ENCODE measurements around the gene NOL4L. TPM values are rescaled to one million over a fixed set of nuclear protein-coding genes. Genes with fewer than 3 reads are reported as not detected.

The NOL4L gene
- total RNA-seq, 1 donor from 2014 or later = 90.6 TPM

GRCh38 chr20:32558526-32558925 is 26.6 kb downstream of the NOL4L start:
- peak overlapping the region; percentile 47 for H3K27ac Mint-ChIP-seq
- H3K36me3 Mint-ChIP-seq = peaks cover 12% of the 10 kb centered on the region
- peaks cover 30% of the 10 kb centered on the region for H3K4me1 Mint-ChIP-seq
- no peak for DNase-seq (ENCODE audit: low spot score in 2 of 2, unreplicated experiment in 2 of 2)
- peaks cover 4% of the 10 kb centered on the region for H3K9me3 Mint-ChIP-seq
- no peak overlapping the region for H3K4me3 Mint-ChIP-seq
- no peaks in the 10 kb centered on the region for H3K27me3 Mint-ChIP-seq (ENCODE audit: low read depth)
- TF ChIP-seq, protein P1, sequence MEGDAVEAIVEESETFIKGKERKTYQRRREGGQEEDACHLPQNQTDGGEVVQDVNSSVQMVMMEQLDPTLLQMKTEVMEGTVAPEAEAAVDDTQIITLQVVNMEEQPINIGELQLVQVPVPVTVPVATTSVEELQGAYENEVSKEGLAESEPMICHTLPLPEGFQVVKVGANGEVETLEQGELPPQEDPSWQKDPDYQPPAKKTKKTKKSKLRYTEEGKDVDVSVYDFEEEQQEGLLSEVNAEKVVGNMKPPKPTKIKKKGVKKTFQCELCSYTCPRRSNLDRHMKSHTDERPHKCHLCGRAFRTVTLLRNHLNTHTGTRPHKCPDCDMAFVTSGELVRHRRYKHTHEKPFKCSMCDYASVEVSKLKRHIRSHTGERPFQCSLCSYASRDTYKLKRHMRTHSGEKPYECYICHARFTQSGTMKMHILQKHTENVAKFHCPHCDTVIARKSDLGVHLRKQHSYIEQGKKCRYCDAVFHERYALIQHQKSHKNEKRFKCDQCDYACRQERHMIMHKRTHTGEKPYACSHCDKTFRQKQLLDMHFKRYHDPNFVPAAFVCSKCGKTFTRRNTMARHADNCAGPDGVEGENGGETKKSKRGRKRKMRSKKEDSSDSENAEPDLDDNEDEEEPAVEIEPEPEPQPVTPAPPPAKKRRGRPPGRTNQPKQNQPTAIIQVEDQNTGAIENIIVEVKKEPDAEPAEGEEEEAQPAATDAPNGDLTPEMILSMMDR (IDR thresholded peaks at IDR 0.05; ENCODE audit: unreplicated experiment) = no peak

DNA sequence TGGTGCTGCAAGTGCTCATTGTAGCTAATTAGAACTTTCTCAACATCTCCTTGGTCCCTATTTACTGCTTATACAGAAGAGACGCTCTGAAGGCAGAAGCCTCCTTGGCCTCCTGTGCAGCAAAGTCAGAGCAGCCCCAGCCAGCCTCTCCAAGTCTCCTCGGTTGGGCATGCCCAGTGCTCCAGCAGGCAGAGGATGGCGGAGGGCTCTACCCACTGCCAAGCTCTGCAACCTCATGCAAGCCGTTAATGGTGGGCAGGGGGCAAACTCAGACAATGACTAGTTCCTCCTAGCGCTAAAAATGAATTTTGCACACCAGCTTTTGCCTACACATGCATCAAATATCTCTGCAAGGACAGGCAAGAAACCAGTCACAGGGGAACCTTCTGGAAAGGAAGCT is 27.8 kb downstream of the NOL4L start:
- peaks cover 27% of the 10 kb centered on the region for H3K4me1 Mint-ChIP-seq
- peaks cover 4% of the 10 kb centered on the region for H3K9me3 Mint-ChIP-seq
- TF ChIP-seq, protein P1 (IDR thresholded peaks at IDR 0.05; ENCODE audit: unreplicated experiment) = no peak
- H3K4me3 Mint-ChIP-seq = no peak overlapping the region
- no peaks in the 10 kb centered on the region for H3K27me3 Mint-ChIP-seq (ENCODE audit: low read depth)
- peaks cover 14% of the 10 kb centered on the region for H3K36me3 Mint-ChIP-seq
- DNase-seq (ENCODE audit: low spot score in 2 of 2, unreplicated experiment in 2 of 2) = no peak
- no peak overlapping the region for H3K27ac Mint-ChIP-seq

GRCh38 chr20:32556312-32557184 is 28.6 kb downstream of the NOL4L start:
- Mint-ChIP-seq H3K27ac (no peak overlapping the region), H3K4me3 (no peak overlapping the region)
- DNase-seq (ENCODE audit: low spot score in 2 of 2, unreplicated experiment in 2 of 2) = no peak

DNA sequence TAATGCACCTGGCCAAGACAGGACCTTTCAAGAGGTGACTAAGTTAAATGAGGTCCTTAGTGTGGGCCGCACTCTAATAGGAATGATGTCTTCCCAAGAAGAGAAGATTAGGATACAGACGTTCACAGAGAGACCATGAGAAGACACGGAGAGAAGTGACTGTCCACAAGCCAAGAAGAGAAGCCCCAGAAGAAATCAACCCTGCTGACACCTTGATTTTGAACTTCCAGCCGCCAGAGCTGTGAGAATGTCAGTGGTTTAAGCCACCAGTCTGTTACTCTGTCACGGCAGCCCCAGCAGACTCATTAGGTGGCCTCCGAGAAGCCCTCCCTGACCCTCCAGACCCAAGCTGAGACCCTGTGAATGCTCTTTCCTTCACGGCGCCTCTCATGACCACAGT is 29.5 kb downstream of the NOL4L start:
- peaks cover 4% of the 10 kb centered on the region for H3K9me3 Mint-ChIP-seq
- DNase-seq (ENCODE audit: low spot score in 2 of 2, unreplicated experiment in 2 of 2) = no peak
- TF ChIP-seq, protein P1 (IDR thresholded peaks at IDR 0.05; ENCODE audit: unreplicated experiment) = no peak
- peaks cover 13% of the 10 kb centered on the region for H3K4me1 Mint-ChIP-seq
- no peak overlapping the region for H3K4me3 Mint-ChIP-seq
- H3K27ac Mint-ChIP-seq = no peak overlapping the region
- no peaks in the 10 kb centered on the region for H3K27me3 Mint-ChIP-seq (ENCODE audit: low read depth)
- H3K36me3 Mint-ChIP-seq = peaks cover 14% of the 10 kb centered on the region

More at GRCh38 chr20:32556312-32557184, 28.6 kb downstream of the NOL4L start:
- peaks cover 4% of the 10 kb centered on the region for H3K9me3 Mint-ChIP-seq
- H3K36me3 Mint-ChIP-seq = peaks cover 14% of the 10 kb centered on the region
- no peaks in the 10 kb centered on the region for H3K27me3 Mint-ChIP-seq (ENCODE audit: low read depth)
- peaks cover 21% of the 10 kb centered on the region for H3K4me1 Mint-ChIP-seq
- TF ChIP-seq, protein P1 (IDR thresholded peaks at IDR 0.05; ENCODE audit: unreplicated experiment) = no peak

GRCh38 chr20:32554965-32555289 is 30.2 kb downstream of the NOL4L start:
- H3K27ac Mint-ChIP-seq = no peak overlapping the region
- H3K4me1 Mint-ChIP-seq = peaks cover 7% of the 10 kb centered on the region
- TF ChIP-seq, protein P1 (IDR thresholded peaks at IDR 0.05; ENCODE audit: unreplicated experiment) = no peak
- H3K36me3 Mint-ChIP-seq = peaks cover 15% of the 10 kb centered on the region
- H3K9me3 Mint-ChIP-seq = peaks cover 5% of the 10 kb centered on the region
- DNase-seq (ENCODE audit: low spot score in 2 of 2, unreplicated experiment in 2 of 2) = no peak
- no peak overlapping the region for H3K4me3 Mint-ChIP-seq
- H3K27me3 Mint-ChIP-seq (ENCODE audit: low read depth) = no peaks in the 10 kb centered on the region
